Dendritic cell treated with granulocyte-macrophage colony-stimulating factor and Interleukin-4, amounts not matched to agents 40 ng/mL and 50 ng/mL, for 4 days (primary cell): ENCODE results near the gene RPP25.
"Not testable (repeated sequence)": the region's sequence is repeated elsewhere in the genome, so short reads cannot be mapped to it uniquely, and the experiment has no call there.

Source experiments
- H3K27ac Mint-ChIP-seq: one replicate; pipeline ENCODE4 v1.8.0; 2022; ENCODE audit warnings: mild to moderate bottlenecking, mixed read lengths
- H3K27me3 Mint-ChIP-seq: one replicate; pipeline ENCODE4 v1.8.0; 2022; ENCODE audit warnings: mild to moderate bottlenecking, mixed read lengths
- H3K36me3 Mint-ChIP-seq: one replicate; pipeline ENCODE4 v1.8.0; 2022; ENCODE audit warnings: low read depth, mixed read lengths
- H3K4me1 Mint-ChIP-seq: one replicate; pipeline ENCODE4 v1.8.0; 2022; ENCODE audit warnings: low read depth, mixed read lengths
- H3K4me3 Mint-ChIP-seq: one replicate; pipeline ENCODE4 v1.8.0; 2022; ENCODE audit warnings: mild to moderate bottlenecking, moderate library complexity, mixed read lengths
- H3K9me3 Mint-ChIP-seq: one replicate; pipeline ENCODE4 v1.8.0; 2022; ENCODE audit warnings: mixed read lengths
- intact Hi-C: fragments of 100-400 bp; cut with micrococcal nuclease; formaldehyde crosslinking; loops from one replicate; pipeline ENCODE4 v1.15.0; 2022

RPP25 gene

DNA sequence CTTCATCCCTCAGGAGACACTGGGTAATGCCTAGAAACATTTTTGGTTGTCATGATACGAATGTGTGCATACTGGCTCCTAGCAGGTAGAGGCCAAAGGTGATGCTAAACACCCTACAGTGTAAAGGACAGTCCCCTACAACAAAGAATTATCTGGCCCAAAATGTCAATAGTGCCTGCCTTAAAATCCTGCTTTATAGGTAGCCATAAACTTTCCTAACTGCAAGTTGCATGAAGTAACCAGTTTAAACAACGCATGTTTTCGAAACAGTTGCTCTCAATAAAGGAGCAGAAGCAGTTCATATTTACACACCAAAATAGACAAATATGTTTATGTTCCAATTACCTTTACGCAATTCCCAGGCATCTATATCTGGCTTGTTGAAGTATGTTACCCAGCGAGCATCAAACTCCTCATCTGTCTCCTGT is 27.8 kb downstream of the RPP25 start:
- H3K4me1 Mint-ChIP-seq: no peaks in the 10 kb centered on the region
- H3K36me3 Mint-ChIP-seq: peaks cover 75% of the 10 kb centered on the region
- H3K9me3 Mint-ChIP-seq: no peaks in the 10 kb centered on the region
- intact Hi-C loops: no loop called here
- H3K4me3 Mint-ChIP-seq: no peak overlapping the region
- H3K27ac Mint-ChIP-seq: no peak overlapping the region
- no peaks in the 10 kb centered on the region for H3K27me3 Mint-ChIP-seq

DNA sequence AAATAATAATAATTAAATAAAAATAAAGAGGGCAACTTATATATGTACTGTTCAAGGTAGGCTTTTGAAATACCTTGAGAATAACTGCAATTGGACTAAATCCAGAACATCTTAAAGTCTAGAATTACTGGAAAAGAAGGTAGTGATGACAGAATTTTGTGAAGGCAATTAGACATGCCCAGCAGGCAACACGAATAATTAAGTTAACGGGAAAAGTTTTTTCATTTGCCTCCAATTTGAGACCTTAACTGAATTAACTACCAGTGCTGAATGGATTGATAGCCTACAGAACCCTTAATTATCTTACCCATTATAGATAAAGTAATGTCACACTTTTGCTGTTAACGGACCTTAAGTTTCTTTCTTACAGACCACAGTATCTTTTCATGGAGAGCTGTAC is 32.0 kb downstream of the RPP25 start:
- Mint-ChIP-seq H3K27me3 (no peaks in the 10 kb centered on the region), H3K4me1 (no peaks in the 10 kb centered on the region), H3K36me3 (peaks cover 93% of the 10 kb centered on the region), H3K4me3 (no peak overlapping the region), H3K9me3 (no peaks in the 10 kb centered on the region), H3K27ac (no peak overlapping the region)
- intact Hi-C loops: no loop called here

DNA sequence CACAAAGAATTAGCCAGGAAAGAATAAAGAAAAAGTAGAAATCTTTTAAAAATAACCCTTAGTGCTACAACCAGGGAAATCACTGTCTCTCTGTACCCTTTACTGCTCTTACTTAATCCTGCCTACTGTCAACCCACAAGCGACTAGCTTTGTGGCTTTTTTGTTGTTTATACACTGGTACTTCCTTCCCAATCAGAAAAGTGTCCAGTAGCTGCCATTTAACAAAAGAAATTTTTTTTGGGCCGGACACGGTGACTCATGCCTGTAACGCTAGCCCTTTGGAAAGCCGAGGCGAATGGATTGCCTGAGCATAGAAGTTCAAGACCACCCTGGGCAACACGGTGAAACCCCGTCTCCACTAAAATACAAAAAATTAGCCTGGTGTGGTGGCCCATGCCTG is 36.1 kb downstream of the RPP25 start:
- intact Hi-C loops: no loop called here
- H3K4me1 Mint-ChIP-seq: no peaks in the 10 kb centered on the region
- peaks cover 97% of the 10 kb centered on the region for H3K36me3 Mint-ChIP-seq
- H3K9me3 Mint-ChIP-seq: no peaks in the 10 kb centered on the region
- no peaks in the 10 kb centered on the region for H3K27me3 Mint-ChIP-seq
- no peak overlapping the region for H3K4me3 Mint-ChIP-seq
- H3K27ac Mint-ChIP-seq: no peak overlapping the region

DNA sequence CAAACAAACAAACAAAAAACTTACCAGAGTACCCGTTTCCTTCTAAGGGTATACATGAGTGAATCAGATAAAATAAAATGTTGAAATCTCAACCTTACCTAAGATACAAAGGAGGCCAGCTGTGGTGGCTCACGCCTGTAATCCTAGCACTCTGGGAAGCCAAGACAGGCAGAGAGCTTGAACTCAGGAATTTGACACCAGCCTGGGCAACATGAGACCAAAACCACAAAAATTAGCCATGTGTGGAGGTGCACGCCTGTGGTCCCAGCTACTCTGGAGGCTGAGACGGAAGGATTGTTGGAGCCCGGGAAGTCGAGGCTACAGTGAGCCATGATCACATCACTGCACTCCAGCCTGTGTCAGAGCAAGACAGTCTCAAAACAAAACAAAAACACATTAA is 38.9 kb downstream of the RPP25 start:
- Mint-ChIP-seq H3K27ac (no peak overlapping the region), H3K36me3 (peaks cover 97% of the 10 kb centered on the region), H3K9me3 (no peaks in the 10 kb centered on the region), H3K27me3 (no peaks in the 10 kb centered on the region), H3K4me1 (no peaks in the 10 kb centered on the region), H3K4me3 (no peak overlapping the region)
- intact Hi-C loops: no loop called here

DNA sequence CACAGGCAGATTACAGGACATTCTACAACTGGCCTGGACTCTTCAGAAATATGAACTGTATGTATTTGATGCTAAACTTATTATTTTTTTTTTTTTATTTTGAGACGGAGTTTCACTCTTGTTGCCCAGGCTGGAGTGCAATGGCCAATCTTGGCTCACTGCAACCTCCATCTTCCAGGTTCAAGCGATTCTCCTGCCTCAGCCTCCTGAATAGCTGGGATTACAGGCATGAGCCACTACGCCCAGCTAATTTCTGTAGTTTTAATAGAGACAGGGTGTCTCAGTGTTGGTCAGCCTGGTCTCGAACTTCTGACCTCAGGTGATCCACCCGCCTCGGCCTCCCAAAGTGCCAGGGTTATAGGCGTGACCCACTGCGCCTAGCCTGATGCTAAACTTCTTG is 42.8 kb downstream of the RPP25 start:
- intact Hi-C loops, H3K9me3 Mint-ChIP-seq, H3K27me3 Mint-ChIP-seq, H3K27ac Mint-ChIP-seq, H3K4me3 Mint-ChIP-seq, H3K4me1 Mint-ChIP-seq: not testable (repeated sequence)
- peaks cover 85% of the 10 kb centered on the region for H3K36me3 Mint-ChIP-seq

- H3K9me3 Mint-ChIP-seq: no peaks in the 10 kb centered on the region
- intact Hi-C loops: no loop called here
- peaks cover 78% of the 10 kb centered on the region for H3K36me3 Mint-ChIP-seq
- H3K4me3 Mint-ChIP-seq: no peak overlapping the region
- no peaks in the 10 kb centered on the region for H3K4me1 Mint-ChIP-seq
- H3K27me3 Mint-ChIP-seq: no peaks in the 10 kb centered on the region
- H3K27ac Mint-ChIP-seq: no peak overlapping the region
Observed at GRCh38 chr15:74913041-74913440, 43.5 kb downstream of the RPP25 start.

GRCh38 chr15:74908635-74909034 is 47.9 kb downstream of the RPP25 start:
- H3K27ac Mint-ChIP-seq: no peak overlapping the region
- H3K4me1 Mint-ChIP-seq: peaks cover 32% of the 10 kb centered on the region
- H3K27me3 Mint-ChIP-seq: no peaks in the 10 kb centered on the region
- H3K9me3 Mint-ChIP-seq: no peaks in the 10 kb centered on the region
- peaks cover 57% of the 10 kb centered on the region for H3K36me3 Mint-ChIP-seq
- no peak overlapping the region for H3K4me3 Mint-ChIP-seq
- intact Hi-C loops: no loop called here

DNA sequence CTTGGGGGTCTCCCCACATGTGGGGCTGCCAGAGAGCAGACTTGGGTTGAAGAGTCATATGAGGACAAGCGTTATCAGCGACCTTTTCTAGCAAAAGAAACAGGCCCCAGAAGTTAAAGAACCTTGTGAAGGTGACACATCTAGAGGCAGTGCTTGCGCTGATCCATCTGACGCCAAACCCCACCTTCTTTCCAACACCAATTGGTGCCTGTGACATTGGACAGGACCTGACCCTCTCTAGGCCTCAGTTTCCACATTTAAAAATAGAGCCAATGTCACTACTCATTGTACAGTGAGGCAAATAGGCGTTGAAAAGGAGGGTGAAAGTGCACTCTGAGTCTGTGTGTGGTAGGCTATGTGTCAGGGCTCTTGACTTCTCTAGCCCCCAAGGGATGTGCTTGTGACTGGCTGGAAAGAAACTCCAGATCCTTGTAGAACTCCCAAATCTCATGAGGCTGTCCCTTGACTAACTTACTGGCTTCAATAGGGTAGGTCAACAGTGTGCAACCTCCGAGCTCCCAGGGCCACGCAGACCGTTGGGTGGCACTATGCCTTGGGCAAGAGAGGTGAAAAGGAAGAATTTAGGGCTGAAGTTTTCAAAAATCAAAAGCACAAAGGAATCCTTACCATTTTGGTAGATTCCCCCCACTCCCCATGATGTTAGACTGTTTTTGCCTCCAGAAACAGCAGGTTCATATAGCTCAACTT is 49.3 kb downstream of the RPP25 start:
- Mint-ChIP-seq H3K9me3 (no peaks in the 10 kb centered on the region), H3K4me3 (peak overlapping the region; percentile 91), H3K27me3 (no peaks in the 10 kb centered on the region), H3K4me1 (peaks cover 42% of the 10 kb centered on the region), H3K36me3 (peaks cover 58% of the 10 kb centered on the region), H3K27ac (peak overlapping the region; percentile 87)
- intact Hi-C loops: no loop called here

GRCh38 chr15:74906450-74907162 is 50.0 kb downstream of the RPP25 start, which contains the start of gene FAM219B:
Gene FAM219B, minus strand, starts transcription at chr15:74906851. Its CDS starts 51 bp downstream, at chr15:74906800.
- Mint-ChIP-seq H3K9me3 (no peaks in the 10 kb centered on the region), H3K36me3 (peaks cover 56% of the 10 kb centered on the region), H3K27ac (peak within 1 kb of the TSS; percentile 87), H3K27me3 (no peaks in the 10 kb centered on the region), H3K4me3 (peak within 1 kb of the TSS; percentile 91), H3K4me1 (peaks cover 49% of the 10 kb centered on the region)
- intact Hi-C loops: loop anchor here (1.0 kb wide), 1 partner anchor 63 kb away; the partner anchor contains the start of gene ULK3

DNA sequence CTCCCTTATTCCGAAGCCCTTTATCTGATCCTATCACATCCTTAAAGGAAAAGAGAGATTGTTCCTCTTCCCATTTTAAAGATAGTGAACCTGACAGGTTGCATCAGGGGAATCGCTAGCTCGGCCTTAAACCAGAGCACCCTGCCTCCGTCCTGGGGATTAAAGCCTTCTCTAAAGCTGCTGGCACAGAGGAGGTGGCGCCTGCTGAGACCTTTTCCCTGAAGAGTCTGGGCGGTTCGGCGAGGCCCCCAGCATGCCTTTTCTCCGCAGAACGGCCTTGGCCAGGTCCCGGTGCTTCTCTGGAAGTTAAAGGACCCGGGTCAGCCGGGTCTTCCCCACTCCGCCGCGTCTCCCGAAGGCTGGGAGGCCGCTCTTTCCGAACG is 50.5 kb downstream of the RPP25 start:
- no peaks in the 10 kb centered on the region for H3K27me3 Mint-ChIP-seq
- intact Hi-C loops: loop anchor here (1.0 kb wide), 1 partner anchor 63 kb away; the partner anchor contains the start of gene ULK3
- H3K4me1 Mint-ChIP-seq: peaks cover 53% of the 10 kb centered on the region
- H3K36me3 Mint-ChIP-seq: peaks cover 52% of the 10 kb centered on the region
- peak overlapping the region; percentile 87 for H3K27ac Mint-ChIP-seq
- peak overlapping the region; percentile 91 for H3K4me3 Mint-ChIP-seq
- H3K9me3 Mint-ChIP-seq: no peaks in the 10 kb centered on the region
